Measurements from ENCODE around the gene FYB1.

FYB1 gene

GRCh38 chr5:39220280-39221030, 1.1 kb upstream of the FYB1 start:
- Mint-ChIP-seq H3K4me1 (peaks cover 4% of the 10 kb centered on the region), H3K27me3 (no peaks in the 10 kb centered on the region), H3K9me3 (no peaks in the 10 kb centered on the region), H3K4me3 (no peak overlapping the region), H3K36me3 (no peaks in the 10 kb centered on the region), H3K27ac (no peak overlapping the region)
- no peak for DNase-seq (ENCODE audit: low spot score in 2 of 2)
- no peak for ATAC-seq (ENCODE audit: low read depth)

- Mint-ChIP-seq H3K4me1 (peaks cover 4% of the 10 kb centered on the region), H3K36me3 (no peaks in the 10 kb centered on the region), H3K4me3 (no peak overlapping the region), H3K9me3 (no peaks in the 10 kb centered on the region), H3K27me3 (no peaks in the 10 kb centered on the region), H3K27ac (no peak overlapping the region)
- no peak for DNase-seq (ENCODE audit: low spot score in 2 of 2)
- ATAC-seq (ENCODE audit: low read depth): no peak
Observed at GRCh38 chr5:39218482-39219402, 621 bp downstream of the FYB1 start.

GRCh38 chr5:39217365-39218281, 1.7 kb downstream of the FYB1 start:
- Mint-ChIP-seq H3K36me3 (no peaks in the 10 kb centered on the region), H3K27ac (no peak overlapping the region), H3K4me1 (peaks cover 7% of the 10 kb centered on the region), H3K4me3 (no peak overlapping the region), H3K9me3 (no peaks in the 10 kb centered on the region), H3K27me3 (no peaks in the 10 kb centered on the region)
- DNase-seq (ENCODE audit: low spot score in 2 of 2) (peak; percentile 55 to 68), ATAC-seq (ENCODE audit: low read depth) (peak; percentile 68)

DNA sequence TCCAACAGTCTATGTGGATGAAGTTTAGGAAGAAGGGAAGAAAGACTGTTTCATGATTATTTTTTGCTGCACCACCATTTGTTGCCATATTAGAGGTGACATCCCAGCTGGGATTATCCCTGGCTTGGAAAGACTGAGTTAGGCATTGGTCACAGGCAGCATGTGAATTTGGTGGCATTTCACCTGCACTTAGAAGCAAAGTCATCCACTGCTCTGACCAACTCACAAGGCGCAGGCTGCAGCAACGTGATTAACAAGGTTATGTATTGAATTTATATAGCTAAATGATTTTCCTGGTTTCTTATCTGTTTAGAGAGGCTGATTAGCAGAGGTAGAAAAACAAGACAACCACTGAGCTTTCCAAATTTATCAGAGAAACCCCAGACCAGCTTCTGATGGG, 2.7 kb downstream of the FYB1 start:
- Mint-ChIP-seq H3K27me3 (no peaks in the 10 kb centered on the region), H3K4me1 (peaks cover 13% of the 10 kb centered on the region), H3K9me3 (no peaks in the 10 kb centered on the region), H3K4me3 (no peak overlapping the region), H3K36me3 (no peaks in the 10 kb centered on the region), H3K27ac (no peak overlapping the region)
- DNase-seq (ENCODE audit: low spot score in 2 of 2): no peak
- no peak for ATAC-seq (ENCODE audit: low read depth)

GRCh38 chr5:39215857-39216256, 3.5 kb downstream of the FYB1 start:
- no peak for DNase-seq (ENCODE audit: low spot score in 2 of 2)
- no peaks in the 10 kb centered on the region for H3K27me3 Mint-ChIP-seq
- H3K4me3 Mint-ChIP-seq: no peak overlapping the region
- no peaks in the 10 kb centered on the region for H3K9me3 Mint-ChIP-seq
- no peak for ATAC-seq (ENCODE audit: low read depth)
- no peaks in the 10 kb centered on the region for H3K36me3 Mint-ChIP-seq
- peaks cover 13% of the 10 kb centered on the region for H3K4me1 Mint-ChIP-seq
- H3K27ac Mint-ChIP-seq: no peak overlapping the region

DNA sequence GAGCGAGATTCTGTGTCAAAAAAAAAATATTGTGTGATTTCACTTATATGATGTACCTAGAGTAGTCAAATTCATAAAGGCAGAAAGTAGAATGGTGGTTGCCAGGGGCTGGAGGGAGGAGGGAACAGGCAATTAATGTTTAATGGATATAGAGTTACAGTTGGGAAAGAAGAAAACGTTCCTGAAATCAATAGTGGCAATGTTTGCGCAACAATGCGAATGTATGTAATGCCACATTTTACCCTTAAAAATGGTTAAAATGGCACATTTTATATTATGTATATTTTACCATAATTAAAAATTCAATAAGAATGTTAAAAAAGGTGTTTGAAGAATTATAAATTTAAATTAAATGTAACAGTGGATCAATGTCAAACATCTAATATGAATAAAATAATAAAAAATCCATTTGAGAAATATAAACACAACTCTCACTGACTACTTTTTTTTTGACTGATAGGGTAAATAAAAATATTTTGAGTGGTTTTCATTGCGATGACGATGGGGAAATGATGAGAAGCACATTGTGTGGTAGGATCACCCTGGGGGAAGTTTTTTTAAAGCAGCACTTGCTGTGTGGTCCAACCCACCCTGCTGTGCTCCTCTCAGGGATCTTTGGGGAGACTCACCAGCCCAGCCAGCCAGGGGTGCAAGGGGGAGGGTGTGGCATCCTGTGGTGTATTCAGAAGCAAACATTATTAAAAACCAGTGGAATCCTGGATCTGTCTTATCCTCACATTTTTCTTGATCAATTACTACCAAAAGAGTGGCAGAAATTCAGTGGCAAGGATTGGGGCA, 4.3 kb downstream of the FYB1 start:
- DNase-seq (ENCODE audit: low spot score in 2 of 2) (no peak), ATAC-seq (ENCODE audit: low read depth) (no peak)
- no peaks in the 10 kb centered on the region for H3K36me3 Mint-ChIP-seq
- H3K4me1 Mint-ChIP-seq: peaks cover 15% of the 10 kb centered on the region
- H3K27ac Mint-ChIP-seq: no peak overlapping the region
- no peaks in the 10 kb centered on the region for H3K27me3 Mint-ChIP-seq
- H3K4me3 Mint-ChIP-seq: no peak overlapping the region
- H3K9me3 Mint-ChIP-seq: no peaks in the 10 kb centered on the region

DNA sequence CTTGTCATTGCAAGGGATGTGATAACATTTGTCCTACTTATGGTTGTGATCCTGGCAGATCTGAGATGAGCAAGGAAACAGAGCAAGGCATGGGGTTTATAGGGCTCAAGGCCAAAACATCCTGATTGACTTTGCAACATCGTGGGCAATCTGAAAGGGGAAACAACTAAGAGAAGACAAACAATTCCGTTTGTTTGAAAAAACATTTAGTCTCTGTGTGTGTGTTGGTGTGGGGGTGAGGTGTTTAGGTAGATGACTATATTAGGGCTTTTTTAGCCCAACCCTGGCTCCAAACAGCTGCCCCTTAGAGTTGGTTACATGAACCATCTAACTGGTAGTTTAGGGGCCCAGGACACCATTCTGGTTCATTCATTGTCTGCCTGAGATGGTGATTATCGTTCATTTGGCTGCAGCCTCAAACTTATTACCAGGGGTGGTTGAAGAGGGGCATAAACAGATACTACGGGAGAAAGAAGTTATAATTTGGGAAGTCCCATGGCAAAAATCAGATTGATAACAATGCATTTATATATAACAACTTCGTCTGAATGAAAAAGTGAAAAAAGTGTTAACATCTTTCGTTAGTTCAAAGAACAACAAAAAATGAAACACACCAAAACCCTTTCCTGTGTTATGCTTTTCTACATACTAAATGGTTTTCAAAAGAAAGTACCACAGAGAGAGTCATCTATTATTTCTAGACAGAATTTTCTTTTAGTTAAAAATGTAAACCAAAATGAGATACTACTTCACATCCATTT, 5.7 kb downstream of the FYB1 start:
- Mint-ChIP-seq H3K27ac (no peak overlapping the region), H3K36me3 (no peaks in the 10 kb centered on the region), H3K9me3 (no peaks in the 10 kb centered on the region), H3K4me3 (no peak overlapping the region), H3K27me3 (no peaks in the 10 kb centered on the region), H3K4me1 (peaks cover 21% of the 10 kb centered on the region)
- DNase-seq (ENCODE audit: low spot score in 2 of 2): no peak
- ATAC-seq (ENCODE audit: low read depth): no peak

DNA sequence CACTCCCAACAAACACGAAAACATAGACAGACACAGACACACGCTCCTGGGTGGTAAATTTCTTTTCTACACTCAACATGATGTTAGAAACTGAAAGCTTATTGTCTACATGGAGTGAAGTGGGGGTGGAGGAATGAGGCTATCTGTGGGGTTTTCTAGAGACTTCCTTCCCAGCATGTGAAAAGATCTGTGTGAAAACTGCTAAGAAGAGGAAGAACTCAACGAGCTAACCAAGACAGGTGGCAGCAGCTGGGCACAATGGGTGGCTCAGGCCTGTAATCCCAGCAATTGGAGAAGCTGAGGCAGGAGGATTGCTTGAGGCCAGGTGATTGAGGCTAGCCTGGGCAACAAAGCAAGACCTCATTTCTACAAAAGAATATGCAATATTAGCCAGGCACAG, 7.6 kb downstream of the FYB1 start:
- peaks cover 17% of the 10 kb centered on the region for H3K4me1 Mint-ChIP-seq
- no peak for DNase-seq (ENCODE audit: low spot score in 2 of 2)

GRCh38 chr5:39209924-39210323, 9.4 kb downstream of the FYB1 start:
- H3K4me1 Mint-ChIP-seq: peaks cover 17% of the 10 kb centered on the region

More for the DNA sequence above, 7.6 kb downstream of the FYB1 start:
- Mint-ChIP-seq H3K4me3 (no peak overlapping the region), H3K27ac (peak overlapping the region; percentile 56), H3K36me3 (no peaks in the 10 kb centered on the region), H3K9me3 (no peaks in the 10 kb centered on the region), H3K27me3 (no peaks in the 10 kb centered on the region)
- ATAC-seq (ENCODE audit: low read depth): peak; percentile 73

DNA sequence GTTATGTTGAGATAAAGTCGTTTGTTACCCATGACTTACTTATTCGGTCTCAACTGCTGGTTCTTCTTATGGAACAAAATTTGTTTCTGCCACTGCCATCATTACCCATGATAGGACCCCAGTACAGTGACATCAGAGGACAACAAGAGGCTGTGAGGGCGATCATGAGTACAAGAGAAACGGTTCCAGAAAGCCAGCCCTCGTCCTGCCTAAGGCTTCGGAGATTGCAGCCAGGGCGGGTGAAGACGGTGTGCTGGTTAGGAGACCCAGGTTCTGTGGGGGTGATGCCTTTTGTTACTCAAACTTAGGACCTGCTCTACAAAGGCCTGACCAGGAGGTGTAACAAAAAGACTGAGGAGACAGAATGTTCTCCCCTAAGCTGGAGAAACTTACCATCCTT, 10.9 kb downstream of the FYB1 start:
- H3K9me3 Mint-ChIP-seq: no peaks in the 10 kb centered on the region
- no peaks in the 10 kb centered on the region for H3K27me3 Mint-ChIP-seq
- H3K4me1 Mint-ChIP-seq: peaks cover 19% of the 10 kb centered on the region
- DNase-seq (ENCODE audit: low spot score in 2 of 2) (no peak), ATAC-seq (ENCODE audit: low read depth) (no peak)
- H3K4me3 Mint-ChIP-seq: no peak overlapping the region
- no peak overlapping the region for H3K27ac Mint-ChIP-seq
- no peaks in the 10 kb centered on the region for H3K36me3 Mint-ChIP-seq

More at GRCh38 chr5:39209924-39210323, 9.4 kb downstream of the FYB1 start:
- H3K27ac Mint-ChIP-seq: no peak overlapping the region
- no peaks in the 10 kb centered on the region for H3K27me3 Mint-ChIP-seq
- H3K4me3 Mint-ChIP-seq: peak overlapping the region; percentile 46
- H3K36me3 Mint-ChIP-seq: no peaks in the 10 kb centered on the region
- DNase-seq (ENCODE audit: low spot score in 2 of 2): no peak
- H3K9me3 Mint-ChIP-seq: no peaks in the 10 kb centered on the region
- peak; percentile 72 for ATAC-seq (ENCODE audit: low read depth)

GRCh38 chr5:39207345-39208045, 11.9 kb downstream of the FYB1 start:
- Mint-ChIP-seq H3K36me3 (no peaks in the 10 kb centered on the region), H3K9me3 (no peaks in the 10 kb centered on the region), H3K27ac (no peak overlapping the region), H3K27me3 (no peaks in the 10 kb centered on the region), H3K4me1 (peaks cover 15% of the 10 kb centered on the region), H3K4me3 (no peak overlapping the region)
- ATAC-seq (ENCODE audit: low read depth) (no peak), DNase-seq (ENCODE audit: low spot score in 2 of 2) (no peak)

DNA sequence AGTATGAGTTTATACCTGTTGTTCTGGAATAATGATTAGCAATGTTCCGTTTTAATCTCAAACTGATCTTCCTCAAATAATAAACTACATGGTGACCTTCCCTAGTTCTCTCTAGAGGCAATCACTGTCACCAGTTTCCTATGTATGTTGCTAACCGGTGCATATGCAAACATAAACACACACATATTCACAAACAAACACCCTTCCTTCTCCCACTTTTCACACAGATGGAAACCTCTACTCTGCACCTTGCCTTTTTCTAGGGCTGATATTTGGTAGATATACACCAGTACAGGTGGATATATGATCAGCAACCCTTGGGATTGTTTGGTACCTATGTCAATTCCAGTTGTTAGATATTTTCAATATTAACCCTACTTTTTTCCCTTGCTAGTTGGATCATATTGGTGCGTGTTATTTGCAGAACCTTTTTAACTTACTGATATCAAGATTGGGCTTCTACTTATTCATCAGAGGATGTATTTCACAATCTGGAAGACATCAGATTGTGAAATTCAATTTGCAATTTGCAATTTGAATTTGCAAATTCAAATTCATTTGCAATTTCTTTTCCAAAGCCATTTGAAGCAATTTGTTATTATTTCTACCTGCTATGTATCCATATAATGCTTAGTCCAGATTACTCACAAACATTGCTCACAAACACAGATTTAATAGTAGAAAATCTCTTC, 12.6 kb downstream of the FYB1 start:
- H3K4me3 Mint-ChIP-seq: no peak overlapping the region
- no peak overlapping the region for H3K27ac Mint-ChIP-seq
- ATAC-seq (ENCODE audit: low read depth) (no peak), DNase-seq (ENCODE audit: low spot score in 2 of 2) (no peak)
- H3K36me3 Mint-ChIP-seq: no peaks in the 10 kb centered on the region
- peaks cover 12% of the 10 kb centered on the region for H3K4me1 Mint-ChIP-seq
- no peaks in the 10 kb centered on the region for H3K27me3 Mint-ChIP-seq
- H3K9me3 Mint-ChIP-seq: no peaks in the 10 kb centered on the region
